ENCODE measurements around the gene IFT43. TPM values are rescaled to one million over a fixed set of nuclear protein-coding genes. Genes with fewer than 3 reads are reported as not detected.

IFT43 gene
- total RNA-seq, 1 experiment from 2014 or later, result 25.0 TPM

- no peak for DNase-seq (ENCODE audit: low spot score)
Measured at GRCh38 chr14:76077340-76077739, 91.8 kb downstream of the IFT43 start.

GRCh38 chr14:76078501-76078900 is 92.9 kb downstream of the IFT43 start:
- no peak for DNase-seq (ENCODE audit: low spot score)

- DNase-seq (ENCODE audit: low spot score), result no peak
Measured at GRCh38 chr14:76080025-76080424, 94.5 kb downstream of the IFT43 start.

- DNase-seq (ENCODE audit: low spot score), result no peak
Measured at GRCh38 chr14:76080471-76080870, 94.9 kb downstream of the IFT43 start.

GRCh38 chr14:76081642-76082041 is 96.1 kb downstream of the IFT43 start:
- DNase-seq (ENCODE audit: low spot score), result no peak

- no peak for DNase-seq (ENCODE audit: low spot score)
Measured at GRCh38 chr14:76083796-76084765, 98.5 kb downstream of the IFT43 start.

- no peak for DNase-seq (ENCODE audit: low spot score)
Measured at GRCh38 chr14:76085358-76085757, 99.8 kb downstream of the IFT43 start.

GRCh38 chr14:76086636-76087035 is 101.1 kb downstream of the IFT43 start:
- DNase-seq (ENCODE audit: low spot score), result no peak

GRCh38 chr14:76088326-76088725 is 102.8 kb downstream of the IFT43 start:
- no peak for DNase-seq (ENCODE audit: low spot score)

GRCh38 chr14:76088771-76089571 is 103.4 kb downstream of the IFT43 start:
- no peak for DNase-seq (ENCODE audit: low spot score)

GRCh38 chr14:76089575-76089974 is 104.0 kb downstream of the IFT43 start:
- DNase-seq (ENCODE audit: low spot score), result no peak

GRCh38 chr14:76090616-76091391 is 105.2 kb downstream of the IFT43 start:
- peak; percentile 46 for DNase-seq (ENCODE audit: low spot score)

GRCh38 chr14:76093077-76093476 is 107.5 kb downstream of the IFT43 start:
- no peak for DNase-seq (ENCODE audit: low spot score)

- no peak for DNase-seq (ENCODE audit: low spot score)
Measured at GRCh38 chr14:76096257-76096656, 110.7 kb downstream of the IFT43 start.

GRCh38 chr14:76097547-76097946 is 112.0 kb downstream of the IFT43 start:
- no peak for DNase-seq (ENCODE audit: low spot score)

GRCh38 chr14:76098047-76098446 is 112.5 kb downstream of the IFT43 start:
- no peak for DNase-seq (ENCODE audit: low spot score)

GRCh38 chr14:76098916-76099675 is 113.5 kb downstream of the IFT43 start:
- DNase-seq (ENCODE audit: low spot score), result no peak

GRCh38 chr14:76100236-76100635 is 114.7 kb downstream of the IFT43 start:
- DNase-seq (ENCODE audit: low spot score), result no peak

GRCh38 chr14:76101391-76102379 is 116.1 kb downstream of the IFT43 start:
- DNase-seq (ENCODE audit: low spot score), result no peak

Measured in HT-29 (cell line).